Measurements from ENCODE around the gene SLC25A1.

The SLC25A1 gene

GRCh38 chr22:19181786-19182471 lies 3.4 kb upstream of the SLC25A1 start:
- no peak for TF ChIP-seq CTCF (conservative IDR thresholded peaks at IDR 0.05; ENCODE audit: low read depth, low read length)
- Histone ChIP-seq H3K4me2 (no peak overlapping the region), H4K20me1 (ENCODE audit: insufficient read depth) (no peaks in the 10 kb centered on the region), H2AFZ (ENCODE audit: low read depth) (no peak overlapping the region), H3K27me3 (ENCODE audit: insufficient read depth, low read depth) (no peaks in the 10 kb centered on the region), H3K4me1 (ENCODE audit: low read depth, poor library complexity, severe bottlenecking) (peaks cover 14% of the 10 kb centered on the region), H3K36me3 (ENCODE audit: insufficient read depth) (no peaks in the 10 kb centered on the region), H3K79me2 (ENCODE audit: insufficient read depth, low read depth) (no peaks in the 10 kb centered on the region), H3K9ac (no peak overlapping the region), H3K27ac (no peak overlapping the region), H3K4me3 (IDR thresholded peaks at IDR 0.05; ENCODE audit: insufficient read depth, low read depth, low read length) (no peak overlapping the region)

GRCh38 chr22:19180740-19181410 lies 2.3 kb upstream of the SLC25A1 start:
- TF ChIP-seq CTCF (conservative IDR thresholded peaks at IDR 0.05; ENCODE audit: low read depth, low read length): no peak
- Histone ChIP-seq H3K9ac (no peak overlapping the region), H3K27me3 (ENCODE audit: insufficient read depth, low read depth) (no peaks in the 10 kb centered on the region), H3K4me2 (no peak overlapping the region), H3K79me2 (ENCODE audit: insufficient read depth, low read depth) (no peaks in the 10 kb centered on the region), H3K4me3 (IDR thresholded peaks at IDR 0.05; ENCODE audit: insufficient read depth, low read depth, low read length) (no peak overlapping the region), H3K4me1 (ENCODE audit: low read depth, poor library complexity, severe bottlenecking) (peaks cover 16% of the 10 kb centered on the region), H4K20me1 (ENCODE audit: insufficient read depth) (no peaks in the 10 kb centered on the region), H3K27ac (no peak overlapping the region), H3K36me3 (ENCODE audit: insufficient read depth) (no peaks in the 10 kb centered on the region), H2AFZ (ENCODE audit: low read depth) (no peak overlapping the region)

GRCh38 chr22:19180234-19180633 lies 1.7 kb upstream of the SLC25A1 start:
- Histone ChIP-seq H3K4me2 (no peak overlapping the region), H3K36me3 (ENCODE audit: insufficient read depth) (no peaks in the 10 kb centered on the region), H3K4me1 (ENCODE audit: low read depth, poor library complexity, severe bottlenecking) (peaks cover 16% of the 10 kb centered on the region), H2AFZ (ENCODE audit: low read depth) (no peak overlapping the region), H3K79me2 (ENCODE audit: insufficient read depth, low read depth) (no peaks in the 10 kb centered on the region), H3K4me3 (IDR thresholded peaks at IDR 0.05; ENCODE audit: insufficient read depth, low read depth, low read length) (no peak overlapping the region), H3K9ac (no peak overlapping the region), H4K20me1 (ENCODE audit: insufficient read depth) (no peaks in the 10 kb centered on the region), H3K27me3 (ENCODE audit: insufficient read depth, low read depth) (no peaks in the 10 kb centered on the region), H3K27ac (no peak overlapping the region)
- no peak for TF ChIP-seq CTCF (conservative IDR thresholded peaks at IDR 0.05; ENCODE audit: low read depth, low read length)

GRCh38 chr22:19179497-19180048 lies 1.0 kb upstream of the SLC25A1 start:
- H2AFZ ChIP-seq (ENCODE audit: low read depth): peak overlapping the region; percentile 85
- H3K79me2 ChIP-seq (ENCODE audit: insufficient read depth, low read depth): no peaks in the 10 kb centered on the region; the same call in 1 of the 2 replicates
- no peak overlapping the region for H3K27ac ChIP-seq
- H3K4me1 ChIP-seq (ENCODE audit: low read depth, poor library complexity, severe bottlenecking): peaks cover 16% of the 10 kb centered on the region
- no peak overlapping the region for H3K4me3 ChIP-seq (IDR thresholded peaks at IDR 0.05; ENCODE audit: insufficient read depth, low read depth, low read length)
- H3K36me3 ChIP-seq (ENCODE audit: insufficient read depth): no peaks in the 10 kb centered on the region
- H3K27me3 ChIP-seq (ENCODE audit: insufficient read depth, low read depth): no peaks in the 10 kb centered on the region
- peak overlapping the region; percentile 88 for H3K4me2 ChIP-seq
- H4K20me1 ChIP-seq (ENCODE audit: insufficient read depth): no peaks in the 10 kb centered on the region
- peak overlapping the region; percentile 25; the same call in 1 of the 2 replicates for H3K9ac ChIP-seq
- peak; percentile 82 for TF ChIP-seq CTCF (conservative IDR thresholded peaks at IDR 0.05; ENCODE audit: low read depth, low read length)
